ENCODE measurements around the gene AFTPH.

- TF ChIP-seq REST (IDR thresholded peaks at IDR 0.05; ENCODE audit: insufficient read depth in 1 of 2, low read depth in 2 of 2, low read length in 1 of 2) (no peak), CTCF (IDR thresholded peaks at IDR 0.05) (no peak), POLR2AphosphoS5 (IDR thresholded peaks at IDR 0.05; ENCODE audit: low read depth, low read length) (no peak), SIN3A (IDR thresholded peaks at IDR 0.05; ENCODE audit: borderline replicate concordance, insufficient read depth, low read depth, low read length) (no peak)
Measured at GRCh38 chr2:64532030-64532429, 7.9 kb downstream of the AFTPH start.
